Aorta (tissue), 5 donors: ENCODE measurements around the gene GOT1. TPM values are rescaled to one million over a fixed set of nuclear protein-coding genes. Genes with fewer than 3 reads are reported as not detected.
A peak's percentile ranks its signal among the peaks of the same experiment; 100 is the strongest.

Experiments
- ATAC-seq: fragments of 200-7000 bp; cut with Tn5 transposase; one replicate; pipeline ENCODE4 v1.9.1; 2022; ENCODE audit warnings: moderate library complexity; ENCODE audit not compliant: low FRiP score
- DNase-seq, 2 donors: peaks; one replicate each; pipeline ENCODE4 v3.0.0-alpha.2; 2020
- H3K27ac ChIP-seq, 2 donors: one replicate each; pipeline ENCODE4 v1.5.1; 2013; ENCODE audit warnings: low read length in 2 of 2, mild to moderate bottlenecking in 2 of 2, moderate library complexity in 2 of 2, control low read depth in 1 of 2, inconsistent platforms in 1 of 2, low read depth in 1 of 2
- H3K27me3 ChIP-seq, 2 donors: one replicate each; pipeline ENCODE4 v1.6.1; 2013; ENCODE audit warnings: control low read depth in 1 of 2, low read length in 1 of 2, mild to moderate bottlenecking in 1 of 2, moderate library complexity in 1 of 2; ENCODE audit not compliant: insufficient read depth in 2 of 2, control insufficient read depth in 1 of 2
- H3K36me3 ChIP-seq, 2 donors: one replicate each; pipeline ENCODE4 v1.6.1; 2013; ENCODE audit warnings: control low read depth in 1 of 2, low read length in 1 of 2, mild to moderate bottlenecking in 1 of 2; ENCODE audit not compliant: insufficient read depth in 2 of 2, control insufficient read depth in 1 of 2
- H3K4me1 ChIP-seq, 2 donors: one replicate each; pipeline ENCODE4 v1.6.1; 2013; ENCODE audit warnings: low read length in 2 of 2, control low read depth in 1 of 2, mild to moderate bottlenecking in 1 of 2, moderate library complexity in 1 of 2; ENCODE audit not compliant: insufficient read depth in 2 of 2, control insufficient read depth in 1 of 2
- H3K4me3 ChIP-seq, 2 donors: one replicate each; pipeline ENCODE4 v1.5.1; 2013; ENCODE audit warnings: low read length in 2 of 2, control low read depth in 1 of 2, mild to moderate bottlenecking in 1 of 2
- H3K9me3 ChIP-seq: one replicate; pipeline ENCODE4 v1.6.1; 2013; ENCODE audit warnings: mild to moderate bottlenecking, low read length; ENCODE audit not compliant: control insufficient read depth
- WGBS, 2 donors: extraction: QIAGEN DNeasy Blood & Tissue Kit; methylation state at CpG; one replicate each; pipeline ENCODE4 v1.1.7; 2013; 5-methylcytosine and 5-hydroxymethylcytosine counted together
- intact Hi-C, 2 donors: fragments of 100-400 bp; cut with DNase I; formaldehyde crosslinking; loops; one replicate each; pipeline versions ENCODE4 v1.14.2 to v1.15.0; 2022
- polyA plus RNA-seq, 2 donors: library from polyadenylated mRNA; stranded (reverse); fragments of 200-250 nt; gene quantifications; one replicate each; pipeline ENCODE4 v1.2.3, GENCODE V29; 2013
- total RNA-seq, 2 donors: library from RNA; stranded (reverse); fragmentation: NEBNext Ultra II Directional; extraction: Animal tissue kit (Norgen Biotek cat#: 25700); gene quantifications; one replicate each; pipeline ENCODE4 v1.2.1, GENCODE V29; 2021
- donor health status: healthy with polysubstance abuse.
- donor health status: Bipolar disorder and iron deficiency.
- donor health status: DM: no; HTN: no; CAD: no.
- donor health status: DM: no; HTN: no; CAD: no.
- donor health status: DM: yes; HTN: yes; CAD: no.

GOT1 gene
- total and polyA plus RNA-seq, 4 donors: 9.2 to 17.4 (median 11.6) TPM

- H3K9me3 ChIP-seq: no peaks in the 10 kb centered on the region
- peak; percentile 33 for ATAC-seq
- no peak for DNase-seq
- no peaks in the 10 kb centered on the region for H3K36me3 ChIP-seq
- H3K4me1 ChIP-seq: no peaks in the 10 kb centered on the region
- H3K4me3 ChIP-seq: no peak overlapping the region
- no peaks in the 10 kb centered on the region for H3K27me3 ChIP-seq
- no peak overlapping the region for H3K27ac ChIP-seq
- intact Hi-C loops: no loop called here
- WGBS, 2 donors: 84 to 93% methylated on average over 11 of the region's 11 CpGs
Observed at GRCh38 chr10:99387541-99387940, 42.9 kb downstream of the GOT1 start.

- H3K9me3 ChIP-seq: no peaks in the 10 kb centered on the region
- H3K4me1 ChIP-seq: no peaks in the 10 kb centered on the region
- ATAC-seq (peak; percentile 20), DNase-seq (no peak)
- H3K27me3 ChIP-seq: no peaks in the 10 kb centered on the region
- H3K27ac ChIP-seq: no peak overlapping the region
- intact Hi-C loops: no loop called here
- no peak overlapping the region for H3K4me3 ChIP-seq
- H3K36me3 ChIP-seq: no peaks in the 10 kb centered on the region
- 79 to 87% methylated on average over 4 of the region's 4 CpGs for WGBS, 2 donors
Observed at GRCh38 chr10:99387071-99387470, 43.4 kb downstream of the GOT1 start.

GRCh38 chr10:99382176-99382575 lies 48.2 kb downstream of the GOT1 start:
- H3K36me3 ChIP-seq: no peaks in the 10 kb centered on the region
- H3K27me3 ChIP-seq: no peaks in the 10 kb centered on the region
- no peak overlapping the region for H3K4me3 ChIP-seq
- WGBS, 2 donors: 84 to 89% methylated on average over 1 of the region's 1 CpG
- ATAC-seq (no peak), DNase-seq (no peak)
- intact Hi-C loops: no loop called here
- H3K9me3 ChIP-seq: no peaks in the 10 kb centered on the region
- H3K4me1 ChIP-seq: no peaks in the 10 kb centered on the region
- H3K27ac ChIP-seq: no peak overlapping the region

GRCh38 chr10:99375426-99375825 lies 55.0 kb downstream of the GOT1 start:
- ATAC-seq: no peak
- no peak overlapping the region for H3K27ac ChIP-seq
- no peaks in the 10 kb centered on the region for H3K4me1 ChIP-seq
- intact Hi-C loops: no loop called here
- no peak for DNase-seq
- H3K27me3 ChIP-seq: no peaks in the 10 kb centered on the region
- H3K36me3 ChIP-seq: no peaks in the 10 kb centered on the region
- H3K4me3 ChIP-seq: no peak overlapping the region
- no peaks in the 10 kb centered on the region for H3K9me3 ChIP-seq

- intact Hi-C loops: no loop called here
- no peaks in the 10 kb centered on the region for H3K9me3 ChIP-seq
- H3K27ac ChIP-seq: no peak overlapping the region
- H3K4me1 ChIP-seq: no peaks in the 10 kb centered on the region
- H3K4me3 ChIP-seq: no peak overlapping the region
- ATAC-seq (no peak), DNase-seq (no peak)
- 64 to 70% methylated on average over 3 of the region's 3 CpGs for WGBS, 2 donors
- H3K27me3 ChIP-seq: no peaks in the 10 kb centered on the region
- no peaks in the 10 kb centered on the region for H3K36me3 ChIP-seq
Observed at GRCh38 chr10:99374972-99375371, 55.5 kb downstream of the GOT1 start.

GRCh38 chr10:99374526-99374925 lies 55.9 kb downstream of the GOT1 start:
- H3K27ac ChIP-seq: no peak overlapping the region
- H3K4me1 ChIP-seq: no peaks in the 10 kb centered on the region
- intact Hi-C loops: no loop called here
- no peaks in the 10 kb centered on the region for H3K9me3 ChIP-seq
- WGBS, 2 donors: 27 to 34% methylated on average over 2 of the region's 2 CpGs
- no peaks in the 10 kb centered on the region for H3K36me3 ChIP-seq
- no peak overlapping the region for H3K4me3 ChIP-seq
- no peak for DNase-seq
- no peaks in the 10 kb centered on the region for H3K27me3 ChIP-seq
- no peak for ATAC-seq

GRCh38 chr10:99372546-99373271 lies 57.7 kb downstream of the GOT1 start:
- intact Hi-C loops: no loop called here
- Histone ChIP-seq H3K27ac (no peak overlapping the region), H3K36me3 (no peaks in the 10 kb centered on the region), H3K4me3 (no peak overlapping the region), H3K27me3 (no peaks in the 10 kb centered on the region), H3K9me3 (no peaks in the 10 kb centered on the region), H3K4me1 (no peaks in the 10 kb centered on the region)
- DNase-seq (no peak), ATAC-seq (no peak)
- 69% methylated on average over 9 of the region's 9 CpGs for WGBS, 2 donors

- ATAC-seq: no peak
- 24 to 33% methylated on average over 2 of the region's 2 CpGs for WGBS, 2 donors
- intact Hi-C loops: no loop called here
Observed at GRCh38 chr10:99370993-99371392, 59.4 kb downstream of the GOT1 start.

GRCh38 chr10:99369551-99369950 lies 60.9 kb downstream of the GOT1 start:
- intact Hi-C loops: no loop called here
- DNase-seq (no peak), ATAC-seq (no peak)
- Histone ChIP-seq H3K27ac (no peak overlapping the region), H3K4me1 (no peaks in the 10 kb centered on the region), H3K9me3 (no peaks in the 10 kb centered on the region), H3K36me3 (no peaks in the 10 kb centered on the region), H3K4me3 (no peak overlapping the region), H3K27me3 (no peaks in the 10 kb centered on the region)
- 79 to 82% methylated on average over 3 of the region's 3 CpGs for WGBS, 2 donors

More at GRCh38 chr10:99370993-99371392, 59.4 kb downstream of the GOT1 start:
- no peak overlapping the region for H3K4me3 ChIP-seq
- H3K9me3 ChIP-seq: no peaks in the 10 kb centered on the region
- no peaks in the 10 kb centered on the region for H3K27me3 ChIP-seq
- DNase-seq: no peak
- no peaks in the 10 kb centered on the region for H3K36me3 ChIP-seq
- H3K27ac ChIP-seq: no peak overlapping the region
- H3K4me1 ChIP-seq: no peaks in the 10 kb centered on the region
